ENCODE data around the gene UROC1. TPM values are rescaled to one million over a fixed set of nuclear protein-coding genes. Genes with fewer than 3 reads are reported as not detected.

The UROC1 gene
- total RNA-seq, 1 donor: not detected

DNA sequence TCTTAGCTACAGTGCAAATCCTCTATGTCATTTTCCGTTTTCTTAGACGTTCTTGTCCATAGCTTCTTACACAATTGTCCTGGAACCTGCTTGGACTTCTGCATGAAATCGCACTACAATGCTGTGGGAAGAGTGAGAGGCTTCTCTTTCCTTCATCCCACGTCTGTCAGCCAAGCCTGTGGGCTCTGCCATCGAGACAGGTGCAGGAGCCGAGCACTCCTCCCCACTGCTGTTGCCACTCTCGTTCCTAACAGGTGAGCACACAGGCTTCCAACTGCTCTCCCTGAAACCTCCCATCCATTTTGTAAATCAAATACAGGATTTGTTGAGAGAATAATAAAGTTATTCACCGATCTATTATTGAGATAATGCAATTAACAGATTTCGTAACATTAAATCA, 65.4 kb downstream of the UROC1 start:
- DNase-seq (ENCODE audit: low read depth): no peak
- TF ChIP-seq, protein P1, sequence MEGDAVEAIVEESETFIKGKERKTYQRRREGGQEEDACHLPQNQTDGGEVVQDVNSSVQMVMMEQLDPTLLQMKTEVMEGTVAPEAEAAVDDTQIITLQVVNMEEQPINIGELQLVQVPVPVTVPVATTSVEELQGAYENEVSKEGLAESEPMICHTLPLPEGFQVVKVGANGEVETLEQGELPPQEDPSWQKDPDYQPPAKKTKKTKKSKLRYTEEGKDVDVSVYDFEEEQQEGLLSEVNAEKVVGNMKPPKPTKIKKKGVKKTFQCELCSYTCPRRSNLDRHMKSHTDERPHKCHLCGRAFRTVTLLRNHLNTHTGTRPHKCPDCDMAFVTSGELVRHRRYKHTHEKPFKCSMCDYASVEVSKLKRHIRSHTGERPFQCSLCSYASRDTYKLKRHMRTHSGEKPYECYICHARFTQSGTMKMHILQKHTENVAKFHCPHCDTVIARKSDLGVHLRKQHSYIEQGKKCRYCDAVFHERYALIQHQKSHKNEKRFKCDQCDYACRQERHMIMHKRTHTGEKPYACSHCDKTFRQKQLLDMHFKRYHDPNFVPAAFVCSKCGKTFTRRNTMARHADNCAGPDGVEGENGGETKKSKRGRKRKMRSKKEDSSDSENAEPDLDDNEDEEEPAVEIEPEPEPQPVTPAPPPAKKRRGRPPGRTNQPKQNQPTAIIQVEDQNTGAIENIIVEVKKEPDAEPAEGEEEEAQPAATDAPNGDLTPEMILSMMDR (IDR thresholded peaks at IDR 0.05; ENCODE audit: insufficient read depth, low read depth, low read length): no peak
- H3K4me3 ChIP-seq (ENCODE audit: low read depth, low read length): no peak overlapping the region

DNA sequence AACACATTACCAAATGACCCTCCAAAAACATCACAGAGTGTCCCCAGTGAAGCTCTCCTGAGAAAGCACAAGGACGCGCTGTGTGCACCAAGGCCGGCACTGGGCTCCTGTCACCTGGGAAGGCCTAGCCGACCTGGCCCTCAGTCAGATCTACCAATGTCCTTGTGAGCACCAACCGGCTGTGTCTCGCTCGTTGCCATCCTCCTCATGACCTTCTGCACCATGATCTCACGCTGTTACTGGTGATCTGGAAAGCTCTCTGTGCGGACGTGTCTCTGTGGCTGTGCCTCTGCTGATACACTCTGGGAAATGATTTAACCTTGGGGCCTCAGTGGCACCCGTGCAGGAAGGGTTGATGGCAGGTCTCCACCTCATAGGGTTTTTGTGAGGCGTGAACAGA, 66.1 kb downstream of the UROC1 start:
- no peak overlapping the region for H3K4me3 ChIP-seq (ENCODE audit: low read depth, low read length)
- TF ChIP-seq, protein P1 (IDR thresholded peaks at IDR 0.05; ENCODE audit: insufficient read depth, low read depth, low read length): no peak
- DNase-seq (ENCODE audit: low read depth): no peak

DNA sequence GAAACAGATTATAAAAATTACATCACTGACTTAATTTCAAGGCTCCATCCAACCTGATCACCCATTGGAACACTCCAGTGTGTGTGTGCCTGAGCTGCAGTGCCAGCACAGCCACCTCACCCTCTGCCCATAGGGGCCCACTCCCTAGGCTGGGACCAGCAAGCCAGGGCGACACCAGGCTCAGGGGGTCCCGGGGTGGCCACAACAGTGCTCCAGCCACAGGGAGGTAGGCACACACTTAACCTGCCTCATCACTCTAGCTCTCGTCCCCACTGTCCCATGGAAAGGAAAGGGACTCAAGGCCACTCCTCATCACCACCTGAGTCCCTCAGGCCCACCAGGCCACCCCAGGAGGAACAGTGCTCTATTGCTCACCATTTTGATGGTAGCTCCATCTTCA, 66.8 kb downstream of the UROC1 start:
- no peak overlapping the region for H3K4me3 ChIP-seq (ENCODE audit: low read depth, low read length)
- no peak for DNase-seq (ENCODE audit: low read depth)
- TF ChIP-seq, protein P1 (IDR thresholded peaks at IDR 0.05; ENCODE audit: insufficient read depth, low read depth, low read length): no peak

DNA sequence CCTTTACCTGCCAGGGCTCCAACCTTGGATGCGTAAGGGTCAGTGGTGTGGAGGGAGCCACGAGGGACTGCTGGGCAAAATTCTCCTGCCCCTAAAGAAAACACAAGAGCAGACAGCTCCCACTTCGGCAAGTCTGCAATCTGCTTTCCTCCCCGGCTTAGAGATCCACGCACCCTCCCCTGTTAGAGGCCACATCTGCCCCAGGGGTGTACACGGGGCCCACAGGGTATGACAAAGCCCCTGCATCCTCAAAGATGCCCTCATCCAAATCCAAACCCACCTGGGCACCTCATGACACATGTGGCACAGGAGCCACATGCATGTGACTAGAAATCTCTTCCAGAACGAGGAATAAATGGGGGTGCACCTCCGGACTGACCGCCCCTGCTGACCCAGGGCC, 67.4 kb downstream of the UROC1 start:
- TF ChIP-seq, protein P1 (IDR thresholded peaks at IDR 0.05; ENCODE audit: insufficient read depth, low read depth, low read length): no peak
- DNase-seq (ENCODE audit: low read depth): no peak
- H3K4me3 ChIP-seq (ENCODE audit: low read depth, low read length): no peak overlapping the region

DNA sequence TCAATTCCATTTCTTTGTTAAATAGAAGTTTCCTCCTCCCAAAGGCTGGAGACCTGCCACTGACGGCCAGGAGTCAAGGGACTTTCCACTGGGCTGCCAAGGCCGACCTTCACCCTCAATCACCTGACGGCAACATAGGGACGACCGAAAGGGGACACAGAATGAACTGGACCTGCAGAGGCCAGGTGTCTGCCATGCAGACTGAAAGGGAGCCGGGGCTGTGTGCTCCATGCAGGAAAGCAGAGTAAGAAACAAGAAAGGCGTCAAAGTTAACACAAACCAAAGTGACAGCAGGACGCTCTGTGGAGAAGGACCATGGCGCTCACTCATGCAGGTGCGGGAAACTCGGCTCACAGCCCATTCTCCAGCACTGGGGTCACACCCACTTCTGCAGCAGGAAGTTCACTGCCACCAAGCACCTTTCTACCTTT, 67.9 kb downstream of the UROC1 start:
- no peak for DNase-seq (ENCODE audit: low read depth)
- TF ChIP-seq, protein P1 (IDR thresholded peaks at IDR 0.05; ENCODE audit: insufficient read depth, low read depth, low read length): no peak

DNA sequence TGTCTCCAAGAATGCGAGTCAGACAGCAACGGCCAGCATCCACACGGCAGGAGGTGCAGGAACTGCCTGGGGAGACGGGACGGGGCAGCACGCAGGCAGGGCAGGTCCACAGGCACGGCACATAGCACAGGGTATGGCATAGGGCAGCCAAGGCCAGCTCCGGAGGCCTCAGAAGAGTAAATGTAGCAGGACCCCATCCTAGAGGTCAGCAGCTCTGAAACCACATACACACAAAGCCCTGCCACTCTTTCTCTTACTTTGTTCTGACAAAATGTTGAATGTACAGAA, 68.7 kb downstream of the UROC1 start:
- DNase-seq (ENCODE audit: low read depth): no peak
- TF ChIP-seq, protein P1 (IDR thresholded peaks at IDR 0.05; ENCODE audit: insufficient read depth, low read depth, low read length): no peak
- no peak overlapping the region for H3K4me3 ChIP-seq (ENCODE audit: low read depth, low read length)

More for the DNA sequence above, 67.9 kb downstream of the UROC1 start:
- no peak overlapping the region for H3K4me3 ChIP-seq (ENCODE audit: low read depth, low read length)

DNA sequence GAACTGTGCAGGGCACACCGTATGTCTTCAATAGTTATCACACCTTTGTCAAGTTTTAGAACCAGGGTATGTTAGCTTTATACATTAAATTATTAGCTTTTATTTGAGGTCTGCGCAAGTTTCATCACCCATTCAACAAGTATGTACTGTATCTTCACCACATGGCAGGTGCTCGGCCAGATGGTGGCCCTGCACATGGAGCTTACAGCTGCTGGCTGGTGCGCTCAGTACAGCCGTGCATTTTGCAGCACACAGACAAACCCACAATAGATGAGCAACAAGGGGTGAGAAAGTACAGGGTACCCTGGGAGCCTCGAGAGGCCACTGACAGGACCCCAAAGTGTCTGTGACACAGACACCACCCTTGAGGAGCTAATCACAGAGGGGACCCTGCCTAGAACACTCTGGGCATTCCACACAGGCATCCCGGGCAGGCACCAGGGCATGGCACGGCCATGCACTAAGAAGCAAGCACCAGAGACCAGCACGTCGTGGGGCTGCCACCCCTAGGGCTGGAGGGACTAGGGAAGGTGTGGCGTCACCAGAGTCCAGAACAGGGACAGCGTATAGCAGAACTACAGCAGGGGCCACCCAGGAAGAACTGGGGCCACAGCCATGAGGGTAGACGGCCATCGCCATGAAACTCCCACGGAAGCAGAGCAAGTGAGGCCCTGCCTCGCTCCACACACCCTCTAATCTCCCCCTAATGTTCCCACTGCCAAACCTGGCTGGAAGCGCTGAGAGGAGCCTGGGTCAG, 69.3 kb downstream of the UROC1 start:
- no peak for DNase-seq (ENCODE audit: low read depth)
- no peak overlapping the region for H3K4me3 ChIP-seq (ENCODE audit: low read depth, low read length)

More for the DNA sequence above, 69.3 kb downstream of the UROC1 start:
- TF ChIP-seq, protein P1 (IDR thresholded peaks at IDR 0.05; ENCODE audit: insufficient read depth, low read depth, low read length): no peak
